ENCODE measurements around the gene RTN4RL1. TPM values are rescaled to one million over a fixed set of nuclear protein-coding genes. Genes with fewer than 3 reads are reported as not detected.

The RTN4RL1 gene
- total and polyA plus RNA-seq, 2 donors from 2014 or later = 2.0 to 10.7 TPM

DNA sequence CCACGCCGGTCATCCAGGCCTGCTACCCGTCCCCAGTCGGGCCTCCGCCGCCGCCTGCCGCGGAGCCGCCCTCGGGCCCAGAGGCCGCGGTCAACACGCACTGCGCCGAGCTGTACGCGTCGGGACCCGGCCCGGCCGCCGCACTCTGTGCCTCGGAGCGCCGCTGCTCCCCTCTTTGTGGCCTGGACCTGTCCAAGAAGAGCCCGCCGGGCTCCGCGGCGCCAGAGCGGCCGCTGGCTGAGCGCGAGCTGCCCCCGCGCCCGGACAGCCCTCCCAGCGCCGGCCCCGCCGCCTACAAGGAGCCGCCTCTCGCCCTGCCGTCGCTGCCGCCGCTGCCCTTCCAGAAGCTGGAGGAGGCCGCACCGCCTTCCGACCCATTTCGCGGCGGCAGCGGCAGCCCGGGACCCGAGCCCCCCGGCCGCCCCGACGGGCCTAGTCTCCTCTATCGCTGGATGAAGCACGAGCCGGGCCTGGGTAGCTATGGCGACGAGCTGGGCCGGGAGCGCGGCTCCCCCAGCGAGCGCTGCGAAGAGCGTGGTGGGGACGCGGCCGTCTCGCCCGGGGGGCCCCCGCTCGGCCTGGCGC, 32.1 kb upstream of the RTN4RL1 start:
- peaks cover 9% of the 10 kb centered on the region for H3K27me3 ChIP-seq (ENCODE audit: control insufficient read depth, insufficient read depth, low read length)
- H3K27ac ChIP-seq (ENCODE audit: low read depth in 2 of 2, low read length in 2 of 2) = no peak overlapping the region
- no peak overlapping the region for H3K4me3 ChIP-seq (ENCODE audit: low read length in 3 of 3)
- FAIRE-seq = no peak
- H3K4me1 ChIP-seq (ENCODE audit: control insufficient read depth in 2 of 3, insufficient read depth in 2 of 3, low read depth in 1 of 3, low read length in 3 of 3) = peaks cover 0 to 18% (median 0%) of the 10 kb centered on the region in 3 donors
- no peak for TF ChIP-seq CTCF (IDR thresholded peaks at IDR 0.05; ENCODE audit: borderline replicate concordance, extremely low read depth, insufficient read depth)
- intact Hi-C loops (cut with DNase I) = loop anchor here (5.0 kb wide), 1 partner anchor 185 kb away; no protein-coding TSS in a partner anchor
- no peak overlapping the region for H3K9ac ChIP-seq (ENCODE audit: low read length in 3 of 3)
- no peaks in the 10 kb centered on the region for H3K36me3 ChIP-seq (ENCODE audit: control insufficient read depth in 2 of 3, insufficient read depth in 3 of 3, low read length in 3 of 3)
- peak in 3 of 5 donors; percentile 33 to 77 (median 58) for DNase-seq
- H3K9me3 ChIP-seq (ENCODE audit: control insufficient read depth in 2 of 3, insufficient read depth in 1 of 3, low read length in 3 of 3) = no peaks in the 10 kb centered on the region

DNA sequence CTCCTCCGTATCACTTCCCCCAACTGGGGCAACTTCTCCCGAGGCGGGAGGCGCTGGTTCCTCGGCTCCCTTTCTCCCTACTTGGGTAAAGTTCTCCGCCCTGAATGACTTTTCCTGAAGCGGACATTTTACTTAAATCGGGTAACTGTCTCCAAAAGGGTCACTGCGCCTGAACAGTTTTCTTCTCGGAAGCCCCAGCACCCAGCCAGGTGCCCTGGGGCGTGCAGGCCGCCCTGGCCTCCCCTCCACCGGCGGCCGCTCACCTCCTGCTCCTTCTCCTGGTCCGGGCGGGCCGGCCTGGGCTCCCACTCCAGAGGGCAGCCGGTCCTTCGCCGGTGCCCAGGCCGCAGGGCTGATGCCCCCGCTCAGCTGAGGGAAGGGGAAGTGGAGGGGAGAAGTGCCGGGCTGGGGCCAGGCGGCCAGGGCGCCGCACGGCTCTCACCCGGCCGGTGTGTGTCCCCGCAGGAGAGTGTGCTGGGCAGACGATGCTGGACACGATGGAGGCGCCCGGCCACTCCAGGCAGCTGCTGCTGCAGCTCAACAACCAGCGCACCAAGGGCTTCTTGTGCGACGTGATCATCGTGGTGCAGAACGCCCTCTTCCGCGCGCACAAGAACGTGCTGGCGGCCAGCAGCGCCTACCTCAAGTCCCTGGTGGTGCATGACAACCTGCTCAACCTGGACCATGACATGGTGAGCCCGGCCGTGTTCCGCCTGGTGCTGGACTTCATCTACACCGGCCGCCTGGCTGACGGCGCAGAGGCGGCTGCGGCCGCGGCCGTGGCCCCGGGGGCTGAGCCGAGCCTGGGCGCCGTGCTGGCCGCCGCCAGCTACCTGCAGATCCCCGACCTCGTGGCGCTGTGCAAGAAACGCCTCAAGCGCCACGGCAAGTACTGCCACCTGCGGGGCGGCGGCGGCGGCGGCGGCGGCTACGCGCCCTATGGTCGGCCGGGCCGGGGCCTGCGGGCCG, 31.4 kb upstream of the RTN4RL1 start:
- no peak for FAIRE-seq
- no peaks in the 10 kb centered on the region for H3K9me3 ChIP-seq (ENCODE audit: control insufficient read depth in 2 of 3, insufficient read depth in 1 of 3, low read length in 3 of 3)
- peak in 3 of 5 donors; percentile 55 to 84 (median 66) for DNase-seq
- no peaks in the 10 kb centered on the region for H3K36me3 ChIP-seq (ENCODE audit: control insufficient read depth in 2 of 3, insufficient read depth in 3 of 3, low read length in 3 of 3)
- peak overlapping the region; percentile 51 to 53 for H3K27ac ChIP-seq (ENCODE audit: low read depth in 2 of 2, low read length in 2 of 2)
- intact Hi-C loops (cut with DNase I) = loop anchor here (5.0 kb wide), 1 partner anchor 186 kb away; no protein-coding TSS in a partner anchor
- H3K27me3 ChIP-seq (ENCODE audit: control insufficient read depth, insufficient read depth, low read length) = peaks cover 9% of the 10 kb centered on the region
- H3K4me3 ChIP-seq (ENCODE audit: low read length in 3 of 3) = peak overlapping the region in 2 of 3 donors; percentile 39 to 58
- peaks cover 0 to 18% (median 0%) of the 10 kb centered on the region in 3 donors for H3K4me1 ChIP-seq (ENCODE audit: control insufficient read depth in 2 of 3, insufficient read depth in 2 of 3, low read depth in 1 of 3, low read length in 3 of 3)
- no peak for TF ChIP-seq CTCF (IDR thresholded peaks at IDR 0.05; ENCODE audit: borderline replicate concordance, extremely low read depth, insufficient read depth)
- H3K9ac ChIP-seq (ENCODE audit: low read length in 3 of 3) = no peak overlapping the region

- H3K4me1 ChIP-seq (ENCODE audit: control insufficient read depth in 2 of 3, insufficient read depth in 2 of 3, low read depth in 1 of 3, low read length in 3 of 3) = peaks cover 0 to 15% (median 0%) of the 10 kb centered on the region in 3 donors
- H3K27ac ChIP-seq (ENCODE audit: low read depth in 2 of 2, low read length in 2 of 2) = peak overlapping the region; percentile 83 to 85
- FAIRE-seq (no peak), DNase-seq (peak in 3 of 5 donors; percentile 48 to 83 (median 54))
- peaks cover 8% of the 10 kb centered on the region for H3K27me3 ChIP-seq (ENCODE audit: control insufficient read depth, insufficient read depth, low read length)
- no peaks in the 10 kb centered on the region for H3K36me3 ChIP-seq (ENCODE audit: control insufficient read depth in 2 of 3, insufficient read depth in 3 of 3, low read length in 3 of 3)
- intact Hi-C loops (cut with DNase I) = loop anchor here (5.0 kb wide), 1 partner anchor 187 kb away; no protein-coding TSS in a partner anchor
- no peak for TF ChIP-seq CTCF (IDR thresholded peaks at IDR 0.05; ENCODE audit: borderline replicate concordance, extremely low read depth, insufficient read depth)
- H3K9ac ChIP-seq (ENCODE audit: low read length in 3 of 3) = peak overlapping the region in 1 of 3 donors; percentile 34
- H3K9me3 ChIP-seq (ENCODE audit: control insufficient read depth in 2 of 3, insufficient read depth in 1 of 3, low read length in 3 of 3) = no peaks in the 10 kb centered on the region
- H3K4me3 ChIP-seq (ENCODE audit: low read length in 3 of 3) = peak overlapping the region in 1 of 3 donors; percentile 39
These were observed 30.4 kb upstream of the RTN4RL1 start for GRCh38 chr17:2055292-2056205.
